GM18909 (cell line): ENCODE measurements around the gene ZNF431.
"Not testable (repeated sequence)": the region's sequence is repeated elsewhere in the genome, so short reads cannot be mapped to it uniquely, and the experiment has no call there.

Source experiments
- ATAC-seq: cut with Tn5 transposase; IDR thresholded peaks from one replicate; pipeline ENCODE4 v1.9.1; 2021; ENCODE audit warnings: mild to moderate bottlenecking; ENCODE audit not compliant: unreplicated experiment, poor library complexity

The ZNF431 gene

GRCh38 chr19:21143428-21143827, 1.6 kb downstream of the ZNF431 start:
- no peak for ATAC-seq

- ATAC-seq, result no peak
These were observed 2.0 kb downstream of the ZNF431 start for GRCh38 chr19:21143854-21144253.

GRCh38 chr19:21147540-21147939, 5.7 kb downstream of the ZNF431 start:
- no peak for ATAC-seq

GRCh38 chr19:21148681-21149080, 6.8 kb downstream of the ZNF431 start:
- ATAC-seq, result no peak

- no peak for ATAC-seq
These were observed 8.0 kb downstream of the ZNF431 start for GRCh38 chr19:21149877-21150276.

- no peak for ATAC-seq
These were observed 9.6 kb downstream of the ZNF431 start for GRCh38 chr19:21151460-21151859.

GRCh38 chr19:21158523-21159135, 16.8 kb downstream of the ZNF431 start:
- no peak for ATAC-seq

GRCh38 chr19:21164541-21164940, 22.7 kb downstream of the ZNF431 start:
- no peak for ATAC-seq

- ATAC-seq, result no peak
These were observed 24.6 kb downstream of the ZNF431 start for GRCh38 chr19:21166436-21166835.

- no peak for ATAC-seq
These were observed 55.9 kb downstream of the ZNF431 start for GRCh38 chr19:21197590-21198295.

- ATAC-seq, result no peak
These were observed 61.1 kb downstream of the ZNF431 start for GRCh38 chr19:21202865-21203494.

- no peak for ATAC-seq
These were observed 68.3 kb downstream of the ZNF431 start for GRCh38 chr19:21210037-21210621.

GRCh38 chr19:21221693-21222092, 79.9 kb downstream of the ZNF431 start:
- ATAC-seq, result no peak

GRCh38 chr19:21229938-21230337, 88.1 kb downstream of the ZNF431 start:
- not testable (repeated sequence) for ATAC-seq

GRCh38 chr19:21233691-21234090, 91.9 kb downstream of the ZNF431 start:
- ATAC-seq, result no peak

- not testable (repeated sequence) for ATAC-seq
These were observed 94.9 kb downstream of the ZNF431 start for GRCh38 chr19:21236751-21237150.

GRCh38 chr19:21238670-21239069, 96.8 kb downstream of the ZNF431 start:
- ATAC-seq, result no peak
